ENCODE results near the gene EPB41L4A. TPM values are rescaled to one million over a fixed set of nuclear protein-coding genes. Genes with fewer than 3 reads are reported as not detected.

The EPB41L4A gene
- total RNA-seq, 1 experiment from 2014 or later = 0.87 TPM

- H3K27ac ChIP-seq (ENCODE audit: low read length) = no peak overlapping the region
- in situ Hi-C loops (cut with HindIII; ENCODE audit: low pct_unique_long_range_greater_than_20kb, low sequenced_read_pairs) = no loop called here
- H3K9me3 ChIP-seq (ENCODE audit: control insufficient read depth, insufficient read depth, low read depth, low read length) = no peaks in the 10 kb centered on the region
- intact Hi-C loops (cut with micrococcal nuclease; ENCODE audit: unreplicated experiment) = no loop called here
- H3K4me3 ChIP-seq (ENCODE audit: low read depth in 2 of 2, low read length in 2 of 2) = no peak overlapping the region
- TF ChIP-seq SIN3A (IDR thresholded peaks at IDR 0.05; ENCODE audit: borderline replicate concordance, insufficient read depth, low read depth, low read length) (no peak), TCF7L2 (IDR thresholded peaks at IDR 0.05; ENCODE audit: low read depth, low read length) (no peak), CTCF (IDR thresholded peaks at IDR 0.05) (no peak), POLR2AphosphoS5 (IDR thresholded peaks at IDR 0.05; ENCODE audit: low read depth, low read length) (no peak)
- TF ChIP-seq, protein P1, sequence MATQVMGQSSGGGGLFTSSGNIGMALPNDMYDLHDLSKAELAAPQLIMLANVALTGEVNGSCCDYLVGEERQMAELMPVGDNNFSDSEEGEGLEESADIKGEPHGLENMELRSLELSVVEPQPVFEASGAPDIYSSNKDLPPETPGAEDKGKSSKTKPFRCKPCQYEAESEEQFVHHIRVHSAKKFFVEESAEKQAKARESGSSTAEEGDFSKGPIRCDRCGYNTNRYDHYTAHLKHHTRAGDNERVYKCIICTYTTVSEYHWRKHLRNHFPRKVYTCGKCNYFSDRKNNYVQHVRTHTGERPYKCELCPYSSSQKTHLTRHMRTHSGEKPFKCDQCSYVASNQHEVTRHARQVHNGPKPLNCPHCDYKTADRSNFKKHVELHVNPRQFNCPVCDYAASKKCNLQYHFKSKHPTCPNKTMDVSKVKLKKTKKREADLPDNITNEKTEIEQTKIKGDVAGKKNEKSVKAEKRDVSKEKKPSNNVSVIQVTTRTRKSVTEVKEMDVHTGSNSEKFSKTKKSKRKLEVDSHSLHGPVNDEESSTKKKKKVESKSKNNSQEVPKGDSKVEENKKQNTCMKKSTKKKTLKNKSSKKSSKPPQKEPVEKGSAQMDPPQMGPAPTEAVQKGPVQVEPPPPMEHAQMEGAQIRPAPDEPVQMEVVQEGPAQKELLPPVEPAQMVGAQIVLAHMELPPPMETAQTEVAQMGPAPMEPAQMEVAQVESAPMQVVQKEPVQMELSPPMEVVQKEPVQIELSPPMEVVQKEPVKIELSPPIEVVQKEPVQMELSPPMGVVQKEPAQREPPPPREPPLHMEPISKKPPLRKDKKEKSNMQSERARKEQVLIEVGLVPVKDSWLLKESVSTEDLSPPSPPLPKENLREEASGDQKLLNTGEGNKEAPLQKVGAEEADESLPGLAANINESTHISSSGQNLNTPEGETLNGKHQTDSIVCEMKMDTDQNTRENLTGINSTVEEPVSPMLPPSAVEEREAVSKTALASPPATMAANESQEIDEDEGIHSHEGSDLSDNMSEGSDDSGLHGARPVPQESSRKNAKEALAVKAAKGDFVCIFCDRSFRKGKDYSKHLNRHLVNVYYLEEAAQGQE (IDR thresholded peaks at IDR 0.05; ENCODE audit: insufficient read depth in 1 of 2, low read depth in 2 of 2, low read length in 1 of 2) = no peak
- H3K36me3 ChIP-seq (ENCODE audit: control insufficient read depth, insufficient read depth, low read length) = no peaks in the 10 kb centered on the region
- ChIA-PET CTCF (no interaction called here), POLR2A (no interaction called here)
- H3K27me3 ChIP-seq (ENCODE audit: control insufficient read depth, insufficient read depth, low read length) = 0 out of 2 replicates have a peak, but pooled peaks cover 3% of the 10 kb centered on the region
- H3K4me1 ChIP-seq (ENCODE audit: control insufficient read depth, insufficient read depth, low read length) = no peaks in the 10 kb centered on the region
- no TSS peak for BruUV-seq (replicated peaks)
- ATAC-seq = no peak
- no peak for DNase-seq (ENCODE audit: low read depth, low spot score)
Observed at GRCh38 chr5:112283034-112283582, 136.0 kb downstream of the EPB41L4A start.

GRCh38 chr5:112279082-112279481 is 140.0 kb downstream of the EPB41L4A start:
- Histone ChIP-seq H3K27me3 (ENCODE audit: control insufficient read depth, insufficient read depth, low read length) (peaks cover 3% of the 10 kb centered on the region; the same call in 1 of the 2 replicates), H3K9me3 (ENCODE audit: control insufficient read depth, insufficient read depth, low read depth, low read length) (no peaks in the 10 kb centered on the region), H3K27ac (ENCODE audit: low read length) (no peak overlapping the region), H3K4me3 (ENCODE audit: low read depth in 2 of 2, low read length in 2 of 2) (no peak overlapping the region), H3K36me3 (ENCODE audit: control insufficient read depth, insufficient read depth, low read length) (no peaks in the 10 kb centered on the region), H3K4me1 (ENCODE audit: control insufficient read depth, insufficient read depth, low read length) (no peaks in the 10 kb centered on the region)
- in situ Hi-C loops (cut with HindIII; ENCODE audit: low pct_unique_long_range_greater_than_20kb, low sequenced_read_pairs) = no loop called here
- ChIA-PET CTCF (interaction anchor here (0.7 kb wide), 1 partner anchor 362 kb away, joined by 4 read pairs; no protein-coding TSS in a partner anchor), POLR2A (interaction anchor here (0.7 kb wide), 1 partner anchor 137 kb away, joined by 16 read pairs; no protein-coding TSS in a partner anchor)
- no peak for TF ChIP-seq TCF7L2 (IDR thresholded peaks at IDR 0.05; ENCODE audit: low read depth, low read length)
- DNase-seq (ENCODE audit: low read depth, low spot score) (no peak), ATAC-seq (no peak)
- intact Hi-C loops (cut with micrococcal nuclease; ENCODE audit: unreplicated experiment) = no loop called here
- no TSS peak for BruUV-seq (replicated peaks)

DNA sequence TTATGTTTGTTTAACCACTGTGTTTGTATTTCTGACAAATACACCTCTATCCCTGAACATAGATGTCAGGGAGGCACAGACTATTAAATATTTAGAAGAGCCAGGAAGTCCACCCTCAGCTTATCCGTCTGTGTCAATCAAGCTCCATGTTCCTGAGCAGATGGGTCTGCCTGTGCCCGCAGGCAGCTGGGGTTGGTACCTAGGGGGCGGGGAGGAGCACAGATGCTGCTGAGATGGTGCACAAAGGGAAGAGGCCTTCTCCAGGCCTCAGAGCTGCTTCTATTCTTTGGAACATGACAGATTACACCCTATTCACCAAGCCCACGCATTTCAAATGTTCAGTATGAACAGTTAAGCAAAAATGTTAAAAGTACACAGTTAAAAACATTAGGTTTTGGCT is 142.1 kb downstream of the EPB41L4A start:
- ATAC-seq (no peak), DNase-seq (ENCODE audit: low read depth, low spot score) (no peak)
- BruUV-seq (replicated peaks) = no TSS peak
- Histone ChIP-seq H3K4me3 (ENCODE audit: low read depth in 2 of 2, low read length in 2 of 2) (no peak overlapping the region), H3K9me3 (ENCODE audit: control insufficient read depth, insufficient read depth, low read depth, low read length) (no peaks in the 10 kb centered on the region), H3K4me1 (ENCODE audit: control insufficient read depth, insufficient read depth, low read length) (no peaks in the 10 kb centered on the region), H3K27ac (ENCODE audit: low read length) (no peak overlapping the region), H3K36me3 (ENCODE audit: control insufficient read depth, insufficient read depth, low read length) (no peaks in the 10 kb centered on the region), H3K27me3 (ENCODE audit: control insufficient read depth, insufficient read depth, low read length) (no peaks in the 10 kb centered on the region; the same call in 1 of the 2 replicates)
- TF ChIP-seq TCF7L2 (IDR thresholded peaks at IDR 0.05; ENCODE audit: low read depth, low read length) (no peak), SIN3A (IDR thresholded peaks at IDR 0.05; ENCODE audit: borderline replicate concordance, insufficient read depth, low read depth, low read length) (no peak), CTCF (IDR thresholded peaks at IDR 0.05) (no peak), POLR2AphosphoS5 (IDR thresholded peaks at IDR 0.05; ENCODE audit: low read depth, low read length) (no peak)
- TF ChIP-seq, protein P1 (IDR thresholded peaks at IDR 0.05; ENCODE audit: insufficient read depth in 1 of 2, low read depth in 2 of 2, low read length in 1 of 2) = no peak
- ChIA-PET CTCF (interaction anchor here (0.6 kb wide), 1 partner anchor 265 kb away, joined by 3 read pairs; no protein-coding TSS in a partner anchor), POLR2A (no interaction called here)
- intact Hi-C loops (cut with micrococcal nuclease; ENCODE audit: unreplicated experiment) = no loop called here
- in situ Hi-C loops (cut with HindIII; ENCODE audit: low pct_unique_long_range_greater_than_20kb, low sequenced_read_pairs) = no loop called here
